Type B pancreatic cell (in vitro differentiated cells): ENCODE measurements around the gene LRMDA. TPM values are rescaled to one million over a fixed set of nuclear protein-coding genes. Genes with fewer than 3 reads are reported as not detected.
"Not testable (repeated sequence)": the region's sequence is repeated elsewhere in the genome, so short reads cannot be mapped to it uniquely, and the experiment has no call there.

Experiments
- DNase-seq: peaks from one replicate; pipeline ENCODE4 v3.0.0; 2021; ENCODE audit warnings: mixed read lengths; ENCODE audit not compliant: unreplicated experiment; ENCODE audit errors: extremely low spot score
- H3K27ac Mint-ChIP-seq: 2 replicates; pipeline ENCODE4 v1.8.0; 2021; ENCODE audit warnings: mild to moderate bottlenecking, mixed read lengths
- H3K27me3 Mint-ChIP-seq: 2 replicates; pipeline ENCODE4 v1.8.0; 2021; ENCODE audit warnings: mixed read lengths
- H3K36me3 Mint-ChIP-seq: 2 replicates; pipeline ENCODE4 v1.8.0; 2021; ENCODE audit warnings: mixed read lengths
- H3K4me1 Mint-ChIP-seq: one replicate; pipeline ENCODE4 v1.8.0; 2021; ENCODE audit warnings: mixed read lengths; ENCODE audit not compliant: unreplicated experiment
- H3K4me3 Mint-ChIP-seq: 2 replicates; pipeline ENCODE4 v1.8.0; 2021; ENCODE audit warnings: mild to moderate bottlenecking, mixed read lengths
- H3K9me3 Mint-ChIP-seq: 2 replicates; pipeline ENCODE4 v1.8.0; 2021; ENCODE audit warnings: mixed read lengths
- CTCF ChIP-seq: fragments of 200-600 bp; sonication (generic); conservative IDR thresholded peaks from 2 replicates; pipeline ENCODE4 v1.5.0; 2021; ENCODE audit warnings: antibody characterized with exemption, mild to moderate bottlenecking
- total RNA-seq: library from RNA; stranded (reverse); gene quantifications from 2 replicates; pipeline ENCODE4 v1.2.1, GENCODE V29; 2021; ENCODE audit warnings: low replicate concordance

The LRMDA gene
- total RNA-seq, 1 donor from 2014 or later, result 2.0 TPM

DNA sequence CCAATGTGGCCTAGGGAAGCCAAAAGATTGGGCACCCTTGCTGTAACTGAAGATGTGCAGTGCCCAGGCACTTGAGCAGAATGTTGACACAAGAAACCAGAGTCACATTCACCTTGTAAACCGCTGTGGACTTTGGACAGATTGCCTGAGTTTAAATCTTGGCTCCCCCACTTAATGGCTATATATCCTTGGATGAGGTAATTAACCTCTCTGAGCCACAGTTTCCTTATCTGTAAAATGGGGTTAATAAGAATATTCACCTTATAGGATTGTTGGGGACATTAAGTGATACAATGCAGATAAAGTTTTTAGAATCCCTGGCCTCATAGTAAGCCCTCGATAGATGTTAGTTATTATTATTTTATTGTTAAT lies 331.0 kb downstream of the LRMDA start:
- Mint-ChIP-seq H3K27me3 (peaks cover 50% of the 10 kb centered on the region), H3K9me3 (no peaks in the 10 kb centered on the region), H3K4me3 (no peak overlapping the region), H3K36me3 (no peaks in the 10 kb centered on the region), H3K27ac (no peak overlapping the region), H3K4me1 (peaks cover 46% of the 10 kb centered on the region)
- no peak for TF ChIP-seq CTCF
- DNase-seq, result no peak

DNA sequence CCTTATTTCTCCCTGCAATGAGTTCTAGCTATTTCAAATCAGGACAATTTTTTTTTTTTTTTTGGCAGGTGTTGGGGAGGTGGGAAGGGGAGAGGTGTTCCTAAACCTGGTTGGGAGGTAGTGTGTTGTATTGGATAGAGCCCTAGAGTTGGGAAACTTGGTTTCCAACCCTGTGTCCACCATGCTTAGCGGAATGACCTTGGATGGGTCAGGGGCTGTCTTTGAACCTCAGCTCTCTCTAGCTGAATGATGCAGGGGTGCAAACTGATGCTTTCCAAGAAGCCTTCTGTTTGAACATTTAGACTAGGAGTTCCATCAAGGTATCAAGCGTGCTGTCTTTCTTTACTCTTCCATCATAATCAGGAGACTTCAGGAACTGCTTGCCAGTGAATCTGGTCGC lies 332.2 kb downstream of the LRMDA start:
- Mint-ChIP-seq H3K27me3 (peaks cover 51% of the 10 kb centered on the region), H3K4me1 (peaks cover 51% of the 10 kb centered on the region), H3K36me3 (no peaks in the 10 kb centered on the region), H3K27ac (peak overlapping the region; percentile 68), H3K9me3 (no peaks in the 10 kb centered on the region), H3K4me3 (no peak overlapping the region)
- no peak for DNase-seq
- TF ChIP-seq CTCF, result no peak

GRCh38 chr10:75764974-75765788 lies 333.8 kb downstream of the LRMDA start:
- H3K27ac Mint-ChIP-seq, result peak overlapping the region; percentile 68
- H3K27me3 Mint-ChIP-seq, result peaks cover 40% of the 10 kb centered on the region
- H3K36me3 Mint-ChIP-seq, result no peaks in the 10 kb centered on the region
- peaks cover 51% of the 10 kb centered on the region for H3K4me1 Mint-ChIP-seq
- H3K4me3 Mint-ChIP-seq, result no peak overlapping the region
- no peak for TF ChIP-seq CTCF
- no peak for DNase-seq
- no peaks in the 10 kb centered on the region for H3K9me3 Mint-ChIP-seq

- H3K27me3 Mint-ChIP-seq, result peaks cover 39% of the 10 kb centered on the region
- TF ChIP-seq CTCF, result no peak
- H3K36me3 Mint-ChIP-seq, result no peaks in the 10 kb centered on the region
- H3K9me3 Mint-ChIP-seq, result no peaks in the 10 kb centered on the region
- no peak for DNase-seq
- peaks cover 53% of the 10 kb centered on the region for H3K4me1 Mint-ChIP-seq
- no peak overlapping the region for H3K4me3 Mint-ChIP-seq
- no peak overlapping the region for H3K27ac Mint-ChIP-seq
These were observed 334.3 kb downstream of the LRMDA start for GRCh38 chr10:75765789-75766096.

DNA sequence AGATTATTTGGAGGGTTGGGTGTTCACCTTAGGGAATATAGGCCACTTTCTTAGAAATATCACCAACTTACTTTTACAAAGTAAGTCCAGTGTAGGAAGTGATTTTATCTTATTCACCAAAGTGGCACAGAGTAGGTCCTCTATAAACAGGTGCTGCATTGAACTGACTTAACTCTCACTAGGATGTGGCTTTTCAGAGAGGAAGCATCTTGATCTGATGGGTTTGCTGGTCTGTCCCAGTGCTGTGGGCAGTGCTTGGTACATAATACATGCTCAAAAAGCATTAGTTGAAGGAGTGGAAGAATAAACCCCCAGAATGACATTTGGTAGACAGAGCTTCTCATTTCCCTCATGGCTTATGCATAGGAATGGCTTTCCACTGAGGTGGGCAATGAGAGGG lies 334.7 kb downstream of the LRMDA start:
- Mint-ChIP-seq H3K27ac (no peak overlapping the region), H3K36me3 (no peaks in the 10 kb centered on the region), H3K4me3 (no peak overlapping the region), H3K27me3 (peaks cover 39% of the 10 kb centered on the region), H3K9me3 (no peaks in the 10 kb centered on the region), H3K4me1 (peaks cover 53% of the 10 kb centered on the region)
- TF ChIP-seq CTCF, result no peak
- no peak for DNase-seq

DNA sequence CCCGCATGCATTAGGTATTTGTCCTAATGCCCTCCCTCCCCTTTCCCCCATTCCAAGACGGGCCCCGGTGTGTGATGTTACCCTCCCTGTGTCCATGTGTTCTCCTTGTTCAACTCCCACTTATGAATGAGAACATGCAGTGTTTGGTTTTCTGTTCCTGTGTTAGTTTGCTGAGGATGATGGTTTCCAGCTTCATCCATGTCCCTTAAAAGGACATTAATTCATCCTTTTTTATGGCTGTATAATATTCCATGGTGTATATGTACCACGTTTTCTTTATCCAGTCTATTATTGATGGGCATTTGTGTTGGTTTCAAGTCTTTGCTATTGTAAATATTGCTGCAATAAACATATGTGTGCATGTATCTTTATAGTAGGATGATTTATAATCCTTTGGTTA lies 335.3 kb downstream of the LRMDA start:
- not testable (repeated sequence) for H3K27ac Mint-ChIP-seq, H3K4me3 Mint-ChIP-seq
- H3K4me1 Mint-ChIP-seq, result peaks cover 55% of the 10 kb centered on the region

More for the DNA sequence above, 335.3 kb downstream of the LRMDA start:
- DNase-seq, H3K36me3 Mint-ChIP-seq, H3K9me3 Mint-ChIP-seq: not testable (repeated sequence)
- peaks cover 41% of the 10 kb centered on the region for H3K27me3 Mint-ChIP-seq
